ENCODE measurements around the gene COL18A1.

The COL18A1 gene

DNA sequence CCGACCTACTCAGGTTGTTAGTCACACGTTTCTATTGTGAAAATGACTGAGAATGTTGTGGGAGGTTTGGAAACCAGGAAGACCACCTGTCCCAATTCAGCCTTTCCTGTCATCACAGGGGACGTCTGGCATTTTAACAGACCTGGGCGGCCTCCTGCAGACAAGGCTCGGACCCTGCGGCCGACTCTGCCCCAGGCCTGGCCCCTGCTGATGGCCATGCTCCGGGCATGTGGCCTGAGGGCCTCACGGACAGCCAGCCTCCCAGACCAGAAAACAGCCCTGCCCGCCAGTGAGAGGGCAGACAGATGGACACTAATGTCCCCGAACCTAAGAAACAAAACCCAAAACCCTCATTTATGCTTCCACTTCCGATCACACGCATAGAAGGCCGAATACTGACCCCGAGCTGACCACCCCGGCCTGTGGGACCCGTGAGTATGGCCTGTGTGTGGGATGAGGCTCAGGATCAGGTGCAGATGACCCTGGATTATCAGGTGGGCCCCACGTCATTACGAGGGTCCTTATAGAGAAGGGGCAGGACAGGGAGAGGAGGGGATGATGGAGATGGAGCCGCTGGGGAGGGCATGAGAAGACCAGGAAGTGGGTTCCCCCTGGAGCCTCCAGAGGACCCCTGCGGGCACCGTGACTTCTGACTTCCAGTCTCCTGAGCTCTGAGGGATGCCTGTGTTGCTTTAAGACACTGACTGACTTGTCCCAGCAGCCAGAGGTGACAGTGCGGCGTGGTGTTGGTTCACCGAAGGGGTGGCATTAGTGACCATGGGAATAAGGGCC lies 9.6 kb downstream of the COL18A1 start:
- DNase-seq (ENCODE audit: low spot score) = no peak

DNA sequence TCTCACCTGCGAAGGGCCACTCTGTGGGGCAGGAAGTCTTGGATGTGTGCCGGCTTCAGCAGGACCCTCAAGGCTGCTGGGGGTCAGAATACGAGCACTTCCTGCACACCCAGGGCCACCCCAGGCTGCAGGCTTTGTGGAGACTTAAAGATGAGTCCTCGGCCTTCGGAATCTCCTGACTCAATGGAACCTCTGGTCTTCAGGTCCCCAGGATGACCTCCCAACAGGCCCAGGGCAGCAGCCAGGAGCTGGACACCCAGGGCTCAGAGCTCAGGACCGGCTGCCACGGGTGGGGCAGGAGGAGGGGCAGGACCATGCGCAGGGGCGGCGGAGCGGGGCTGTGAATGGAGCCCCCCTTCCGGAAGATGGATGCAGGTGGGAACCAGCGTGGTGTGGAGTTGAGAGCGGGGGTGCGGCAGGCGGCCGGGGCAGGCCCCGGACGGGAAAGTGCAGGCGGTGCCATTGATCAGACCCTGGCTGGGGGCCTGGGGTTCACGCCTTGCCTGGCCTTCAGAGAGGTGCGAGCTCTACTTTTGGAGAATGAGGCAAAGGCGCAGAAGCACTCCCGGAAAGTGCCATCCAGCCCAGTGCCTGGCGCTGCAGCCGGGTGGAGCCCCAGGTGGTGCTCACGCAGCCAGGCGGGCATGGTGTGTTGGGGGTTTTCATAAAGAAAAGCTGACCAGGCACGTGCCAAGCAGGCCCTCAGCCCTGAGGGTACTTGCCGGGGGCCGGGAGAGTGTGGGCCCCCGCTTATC lies 10.4 kb downstream of the COL18A1 start:
- DNase-seq (ENCODE audit: low spot score) = no peak

DNA sequence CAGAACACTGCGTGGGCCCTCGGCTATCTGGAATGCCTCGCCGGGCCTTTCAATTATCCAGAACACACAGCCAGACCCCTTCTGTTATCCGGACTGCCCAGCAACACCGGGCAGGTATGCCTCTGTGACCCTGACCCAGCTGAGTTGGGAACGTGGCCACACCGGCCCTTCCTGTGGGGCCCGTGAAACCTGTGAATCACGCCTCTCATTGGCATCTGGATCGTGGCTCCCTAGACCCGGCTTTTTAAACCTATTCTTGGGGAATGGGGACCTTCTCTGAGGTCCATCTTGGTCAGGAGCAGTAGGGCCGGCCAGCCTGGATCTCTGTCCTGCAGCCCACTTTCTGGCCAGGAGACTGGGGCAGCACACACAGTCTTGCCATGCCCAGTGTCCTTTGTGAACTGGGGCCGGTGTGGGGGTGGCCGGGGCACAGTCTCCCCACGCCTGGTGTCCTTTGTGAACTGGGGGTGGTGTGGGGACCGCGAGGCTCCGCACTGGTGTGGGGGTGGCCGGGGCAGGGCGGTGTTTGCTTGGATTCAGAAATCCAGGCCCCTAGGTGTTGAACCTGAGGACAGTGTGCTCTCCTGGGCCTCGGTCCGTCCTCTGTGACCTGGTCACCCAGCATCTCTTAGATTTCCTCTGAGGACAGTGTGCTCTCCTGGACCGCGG lies 11.1 kb downstream of the COL18A1 start:
- DNase-seq (ENCODE audit: low spot score) = no peak

DNA sequence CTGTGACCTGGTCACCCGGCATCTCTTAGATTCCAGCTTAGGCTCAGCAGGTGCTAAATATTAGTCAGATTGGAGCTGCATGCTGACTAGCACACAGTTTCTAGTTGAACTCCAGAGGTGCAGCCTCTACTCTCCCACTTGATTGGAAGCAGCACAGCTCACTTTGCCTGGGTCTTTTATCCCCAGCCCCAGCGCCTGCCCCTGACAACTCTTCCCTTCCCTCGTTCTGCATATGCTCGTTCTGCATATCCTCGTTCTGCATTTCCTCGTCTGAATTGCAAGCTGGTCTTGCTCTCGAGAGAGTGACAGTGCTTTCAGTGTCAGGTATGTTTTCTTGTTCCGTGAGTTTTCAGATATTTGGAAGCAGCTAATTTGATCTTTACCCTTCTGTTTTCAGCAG lies 11.7 kb downstream of the COL18A1 start:
- DNase-seq (ENCODE audit: low spot score) = no peak

DNA sequence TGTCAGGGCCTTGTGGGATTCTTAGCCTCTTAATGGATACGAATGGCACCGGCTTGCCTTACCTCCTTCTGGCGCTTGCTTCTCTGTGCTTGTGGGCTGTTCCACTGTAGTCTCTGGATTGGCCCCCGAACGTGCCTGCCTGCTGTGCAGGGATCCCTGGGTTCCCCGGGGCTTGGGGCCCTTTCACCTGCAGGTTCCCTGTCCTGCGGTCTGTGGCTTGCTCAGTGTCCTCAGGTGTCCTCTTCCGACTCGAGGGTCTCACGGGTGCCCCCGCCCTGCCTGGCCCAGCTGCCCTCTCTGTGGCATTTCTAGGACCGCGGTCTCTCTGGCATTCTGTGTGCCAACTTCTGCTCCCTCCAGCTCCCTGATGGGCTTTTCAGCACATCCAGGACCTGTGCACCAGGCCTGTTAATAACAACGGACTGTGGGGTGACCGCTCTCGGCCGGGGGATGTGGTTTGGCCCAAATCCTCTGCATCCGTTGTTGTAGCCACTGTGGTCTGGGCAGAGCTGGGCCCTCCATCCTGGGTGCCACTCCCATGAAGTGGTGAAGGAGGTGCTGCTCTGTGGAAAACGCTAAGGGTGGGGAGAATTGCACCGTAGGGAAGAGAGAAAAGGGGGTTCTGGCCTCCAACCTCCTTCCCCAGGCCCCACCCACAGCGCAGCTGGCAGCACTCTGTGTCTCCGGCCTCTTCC lies 12.4 kb downstream of the COL18A1 start:
- no peak for DNase-seq (ENCODE audit: low spot score)

DNA sequence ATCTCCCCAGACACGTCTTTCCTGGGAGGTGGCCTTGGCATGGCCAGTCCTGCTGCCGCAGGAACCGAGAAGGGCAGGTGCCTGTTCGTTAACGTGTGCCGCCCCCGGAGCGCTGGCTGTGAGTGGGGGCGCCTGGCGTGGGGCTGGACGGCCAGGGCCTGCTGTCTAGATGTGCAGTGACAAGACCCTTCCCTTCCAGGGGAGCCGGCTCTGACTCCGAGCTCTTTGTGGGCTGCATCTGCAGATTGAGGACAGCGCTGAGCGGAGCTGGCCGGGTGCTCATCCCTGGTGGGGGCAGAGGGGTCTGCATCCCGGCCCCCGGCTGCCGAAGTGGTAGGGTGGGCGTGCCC lies 13.0 kb downstream of the COL18A1 start:
- no peak for DNase-seq (ENCODE audit: low spot score)

DNA sequence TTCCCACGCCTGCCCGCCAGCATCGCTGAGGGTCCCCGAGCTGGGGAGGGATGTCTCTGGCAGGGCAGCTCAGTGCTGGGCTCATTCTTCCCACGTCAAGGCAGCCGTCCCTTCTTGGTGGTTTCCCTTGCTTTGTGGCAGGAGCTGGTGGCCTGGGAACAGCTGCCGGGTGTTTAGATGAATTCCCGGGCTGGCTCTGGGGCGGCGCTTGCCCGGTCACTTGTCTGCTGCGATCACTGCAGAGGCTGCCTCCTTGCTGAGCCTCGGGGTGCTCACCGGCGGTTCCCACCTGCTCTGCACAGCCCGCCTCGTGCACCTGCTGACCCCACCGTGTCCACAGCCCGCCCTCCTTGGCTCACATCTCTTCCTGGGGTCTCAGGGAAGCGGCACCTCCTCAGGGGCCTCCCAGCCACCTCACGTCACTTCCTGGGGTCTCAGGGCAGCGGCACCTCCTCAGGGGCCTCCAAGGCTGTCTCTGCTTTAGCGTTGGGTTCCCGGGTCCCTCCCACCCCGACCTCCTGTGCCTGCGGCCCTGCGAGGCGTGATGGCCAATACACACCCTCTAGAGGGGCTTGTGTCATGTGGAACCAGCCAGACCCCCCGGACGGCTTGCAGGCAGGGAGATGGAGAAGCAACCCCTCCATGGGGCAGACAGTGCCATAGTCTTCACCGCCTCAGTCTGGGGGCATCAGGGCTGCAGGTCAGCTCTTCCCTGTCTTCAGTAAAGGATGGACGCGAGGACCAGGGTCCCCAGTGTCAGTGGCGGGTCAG lies 13.5 kb downstream of the COL18A1 start:
- DNase-seq (ENCODE audit: low spot score) = no peak

DNA sequence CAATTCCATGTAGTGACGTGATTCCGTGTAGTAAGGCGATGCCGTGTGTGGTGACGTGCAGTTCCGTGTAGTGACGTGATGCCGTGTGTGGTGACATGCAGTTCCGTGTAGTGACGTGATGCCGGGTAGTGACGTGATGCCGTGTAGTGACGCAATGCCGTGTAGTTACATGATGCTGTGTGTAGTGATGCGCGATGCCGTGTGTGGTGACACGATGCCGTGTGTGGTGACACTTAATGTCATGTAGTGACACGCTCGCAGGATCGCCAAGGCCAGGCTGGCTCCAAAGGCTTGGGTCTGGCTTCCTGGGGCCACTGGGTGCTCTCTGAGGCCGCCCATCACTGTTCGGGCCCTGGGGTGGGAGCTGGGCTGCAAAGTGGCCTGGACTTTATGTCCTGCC lies 14.2 kb downstream of the COL18A1 start:
- DNase-seq (ENCODE audit: low spot score) = no peak

DNA sequence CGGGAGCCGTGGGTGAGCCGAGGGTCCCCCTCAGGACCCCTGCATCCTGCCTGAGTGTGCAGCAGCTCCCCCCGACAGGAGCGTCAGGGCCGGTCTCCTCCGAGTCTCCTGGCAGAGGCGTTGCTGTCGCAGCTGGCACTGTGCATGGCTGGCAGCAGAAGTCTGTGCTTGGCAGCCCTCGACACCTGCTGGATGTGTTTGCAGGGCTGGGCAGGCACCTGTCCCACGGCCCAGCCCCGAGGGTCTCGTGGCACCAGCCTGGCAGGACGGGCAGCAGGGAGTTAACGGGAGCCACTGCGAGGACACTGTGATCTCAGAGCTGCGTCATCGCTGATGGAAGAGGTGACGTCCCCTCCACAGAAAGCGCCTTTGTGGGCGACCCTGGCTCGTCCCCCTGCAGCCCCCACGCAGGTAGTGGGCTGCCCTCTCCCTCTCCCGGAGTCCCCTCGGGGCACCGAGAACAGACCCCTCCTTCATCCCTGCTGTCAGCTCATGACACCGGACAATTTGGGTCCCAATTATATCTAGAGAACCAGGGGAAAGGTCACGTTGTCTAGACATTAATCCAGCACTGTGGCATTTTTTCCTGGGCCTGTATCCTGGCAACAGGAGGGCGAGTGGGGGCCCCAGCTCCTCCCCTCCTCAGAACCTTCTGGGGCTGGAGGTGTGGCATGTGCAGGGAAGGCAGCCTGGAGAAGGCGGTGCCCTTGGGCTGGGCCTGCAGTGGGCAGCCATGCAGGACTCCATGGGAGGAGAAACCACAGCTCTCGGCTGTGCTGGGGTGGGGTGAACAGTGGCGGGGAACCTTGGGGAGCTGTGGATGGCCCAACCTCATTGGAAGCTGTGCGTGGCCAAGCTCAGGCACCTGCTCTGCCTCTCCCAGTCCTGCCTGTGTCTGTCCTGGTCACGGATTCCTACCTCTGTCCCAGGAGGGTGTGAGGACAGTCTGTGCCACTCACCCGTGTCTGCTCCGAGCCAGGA lies 15.4 kb downstream of the COL18A1 start:
- no peak for DNase-seq (ENCODE audit: low spot score)

DNA sequence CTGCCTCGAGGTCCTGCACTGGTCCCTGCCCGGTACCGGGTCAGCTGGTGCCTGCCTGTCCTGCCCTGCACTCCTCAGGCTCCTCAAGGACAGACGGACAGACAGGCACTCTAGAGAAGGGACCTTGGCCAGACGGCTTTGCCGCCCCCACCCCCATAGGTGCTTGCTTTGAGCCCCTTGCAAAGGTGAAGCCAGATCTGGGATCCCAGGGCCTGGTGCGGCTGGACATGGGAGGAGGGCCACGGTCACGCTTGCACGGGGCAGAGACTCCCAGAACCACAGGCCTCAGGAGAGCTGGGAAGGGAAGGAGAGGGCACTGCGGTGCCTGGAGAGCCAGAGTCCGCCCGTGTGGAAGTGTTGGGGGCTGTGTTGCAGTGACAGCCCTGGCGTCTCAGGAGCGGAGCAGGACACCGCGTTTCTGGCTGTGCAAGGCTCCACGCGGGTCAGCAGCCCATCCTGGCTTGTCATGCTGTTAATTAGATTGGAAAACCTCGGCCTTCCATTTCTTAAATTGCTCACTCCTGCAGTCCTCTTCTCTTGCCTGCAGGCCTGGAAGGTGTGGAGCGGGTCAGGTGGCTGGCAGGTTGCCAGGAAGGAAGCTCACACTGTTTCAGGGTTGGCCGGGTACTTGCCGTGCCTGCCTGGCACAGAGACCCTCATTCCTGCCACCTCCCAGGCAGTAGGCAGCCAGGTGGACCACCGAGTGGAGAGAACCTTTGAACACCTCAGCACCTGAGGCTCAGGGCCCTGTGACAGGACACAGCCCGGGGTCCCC lies 16.3 kb downstream of the COL18A1 start:
- DNase-seq (ENCODE audit: low spot score) = peak; percentile 26

DNA sequence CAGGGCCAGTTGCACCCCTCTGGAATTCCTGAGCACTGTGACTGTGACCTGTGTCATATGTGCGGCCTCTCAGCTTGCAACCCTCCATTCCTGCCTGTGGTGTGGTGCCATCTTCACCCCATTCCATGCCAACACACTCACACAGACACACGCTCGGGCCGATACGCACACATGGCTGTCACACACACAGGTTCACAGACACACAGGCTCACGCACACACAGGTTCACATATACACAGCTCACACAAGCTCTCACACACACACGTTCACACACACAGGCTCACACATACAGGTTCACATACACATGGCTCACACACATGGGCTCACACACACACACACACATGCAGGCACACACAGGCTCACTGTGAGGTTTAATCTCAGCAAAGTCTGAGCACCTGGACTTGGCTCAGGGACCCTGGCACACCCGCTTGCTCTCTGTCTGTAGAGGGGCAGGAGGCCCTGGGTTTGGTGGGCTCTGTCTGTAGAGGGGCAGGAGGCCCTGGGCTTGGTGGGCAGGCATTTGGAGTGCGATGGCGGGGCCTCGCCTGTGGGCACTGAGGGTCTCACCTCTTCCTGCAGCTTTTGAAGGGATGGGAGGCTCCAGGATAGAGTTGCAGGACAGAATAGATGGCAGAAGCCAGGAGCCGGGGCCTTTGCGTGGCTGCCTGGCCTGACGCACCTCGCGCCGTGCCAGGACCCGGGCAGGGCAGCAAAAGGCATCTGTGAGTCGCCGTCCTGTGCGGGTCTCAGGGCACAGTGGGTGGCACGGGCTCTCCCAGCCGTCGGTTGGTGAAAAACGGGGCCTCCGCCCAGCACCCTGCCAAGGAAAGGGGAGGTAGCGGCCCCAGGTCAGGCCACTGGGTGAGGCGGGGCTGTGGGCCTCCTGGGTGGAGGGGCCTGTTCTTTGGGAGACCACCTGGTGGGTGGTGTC lies 17.1 kb downstream of the COL18A1 start:
- no peak for DNase-seq (ENCODE audit: low spot score)

DNA sequence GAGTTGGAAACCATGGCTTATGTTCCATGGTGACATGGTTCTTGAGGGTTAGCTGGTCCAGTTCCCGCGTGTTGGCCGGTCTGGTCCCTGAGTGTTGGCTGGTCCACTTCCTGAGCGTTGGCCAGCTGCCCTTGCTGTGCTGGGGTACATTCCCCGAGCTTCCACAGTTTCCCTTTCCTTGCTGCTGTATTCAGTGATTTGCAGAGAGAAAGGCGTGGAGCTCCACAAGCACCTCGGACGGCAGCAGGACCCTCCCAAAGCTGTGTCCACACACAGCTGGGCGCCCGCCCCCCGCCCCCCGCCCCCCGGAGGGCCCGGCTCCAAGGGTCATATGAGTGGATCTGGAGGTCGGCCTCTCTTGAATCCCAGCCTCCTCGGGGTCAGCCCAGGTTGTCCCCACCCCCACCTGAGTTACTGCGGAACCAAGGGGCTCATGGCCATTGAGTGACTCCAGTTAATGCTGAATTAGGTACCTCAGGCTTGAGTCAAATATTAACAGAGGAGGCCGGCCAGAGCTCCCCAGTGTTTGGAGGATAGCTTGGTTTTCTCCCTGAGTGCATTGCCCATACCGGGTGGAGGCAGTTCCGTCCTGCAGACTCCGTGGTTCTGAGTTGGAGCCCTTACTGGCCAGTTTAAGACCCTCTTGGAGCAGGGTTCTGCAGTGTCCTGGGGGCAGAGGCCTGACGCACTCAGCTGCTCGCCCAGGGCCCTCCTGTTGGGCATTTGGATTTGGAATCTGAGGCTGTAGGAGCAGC lies 18.4 kb downstream of the COL18A1 start:
- DNase-seq (ENCODE audit: low spot score) = no peak

DNA sequence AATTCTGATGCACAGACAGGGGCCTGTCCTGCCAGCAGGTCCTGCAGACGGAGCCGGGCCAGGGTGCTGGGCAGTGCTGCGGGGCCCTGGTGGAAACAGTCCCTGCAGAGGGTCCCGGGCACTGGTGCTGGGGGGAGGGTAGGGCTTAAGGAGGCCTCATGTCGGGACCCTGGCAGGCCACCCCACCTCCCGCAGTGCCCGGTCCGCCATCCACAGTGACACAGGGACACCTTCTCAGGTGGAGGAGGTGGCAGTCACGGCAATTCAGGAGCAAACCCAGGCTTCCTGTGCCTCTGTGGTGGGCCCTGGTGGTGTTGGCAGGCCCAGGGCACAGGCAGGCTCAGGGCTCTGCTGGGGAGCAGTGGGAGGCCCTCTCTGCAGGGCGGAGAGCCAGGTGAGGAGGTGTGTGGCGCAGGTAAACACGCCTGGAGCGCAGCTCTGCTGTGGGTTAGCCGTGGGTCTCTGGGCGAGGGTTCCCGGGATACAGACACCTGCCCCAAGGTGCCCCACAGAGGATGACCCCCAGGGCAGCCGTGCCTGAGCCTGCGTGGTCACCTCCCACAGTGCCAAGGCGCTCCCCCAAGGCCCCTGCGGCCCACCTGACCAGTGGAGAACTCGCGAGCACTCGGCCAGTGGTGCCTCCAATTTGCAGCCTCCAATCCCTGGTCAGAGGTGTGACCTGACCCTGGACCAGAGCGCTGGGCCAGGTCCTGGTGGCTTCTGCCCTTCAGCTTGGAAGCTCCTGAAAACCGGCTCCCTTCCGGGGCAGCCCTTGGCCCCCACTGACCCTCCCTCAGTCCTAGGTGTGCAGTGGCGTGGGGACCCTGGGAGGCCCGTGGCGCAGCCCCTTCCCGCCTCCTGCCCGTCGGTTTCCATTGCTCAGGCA lies 19.2 kb downstream of the COL18A1 start:
- DNase-seq (ENCODE audit: low spot score) = no peak

DNA sequence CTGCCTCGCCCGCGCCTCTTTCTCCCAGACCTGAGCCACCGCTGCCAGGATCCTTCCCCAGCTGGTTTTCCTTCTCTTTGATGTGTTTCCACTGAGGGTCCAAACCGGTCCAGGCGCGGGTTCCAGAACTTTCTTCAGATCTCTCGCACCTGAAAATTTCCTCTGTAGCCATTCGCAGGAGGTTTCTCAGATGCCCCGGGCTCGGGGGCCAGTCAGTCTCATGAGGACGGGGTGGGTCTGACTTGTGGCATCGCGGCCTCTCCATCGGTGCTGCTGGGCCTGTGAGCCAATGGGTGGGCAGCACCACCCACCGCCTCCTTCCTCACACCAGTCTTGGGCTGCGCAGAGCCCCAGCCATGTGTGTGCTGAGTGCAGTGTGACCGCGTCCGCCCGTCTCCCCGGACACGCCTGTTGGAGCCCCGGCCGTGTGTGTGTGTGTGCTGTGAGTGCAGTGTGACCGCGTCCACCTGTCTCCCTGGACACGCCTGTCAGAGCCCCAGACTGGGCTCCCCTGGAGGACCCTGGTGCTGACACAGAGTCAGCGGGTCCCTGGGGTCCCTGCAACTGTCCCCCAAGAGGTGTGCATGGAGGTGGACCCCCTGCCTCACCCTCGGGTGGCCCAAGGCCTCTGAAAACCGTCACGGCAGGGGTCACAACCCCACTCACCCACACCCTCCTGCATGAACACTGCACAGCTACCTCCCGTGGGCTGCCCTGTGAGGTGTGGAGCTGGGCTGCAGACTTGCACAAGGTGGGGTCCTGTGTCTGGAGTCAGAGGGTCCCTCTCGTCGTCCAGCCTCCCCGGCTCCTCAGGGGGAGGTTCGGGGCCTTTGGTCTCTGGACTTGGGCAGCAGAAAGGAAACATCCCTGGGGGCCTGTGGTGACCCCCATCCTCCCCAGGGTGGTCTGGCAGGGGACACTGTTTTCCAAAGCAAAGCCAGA lies 20.2 kb downstream of the COL18A1 start:
- no peak for DNase-seq (ENCODE audit: low spot score)

Data from LoVo (cell line).